Mucosa of rectum (tissue), 2 donors: ENCODE results near the gene FXR2.

Experiments
- H3K27ac ChIP-seq, 2 donors: one replicate each; pipeline ENCODE4 v1.7.0; 2013; ENCODE audit warnings: inconsistent platforms in 2 of 2, low read depth in 2 of 2, low read length in 2 of 2
- H3K27me3 ChIP-seq, 2 donors: one replicate each; pipeline ENCODE4 v1.7.0; 2013; ENCODE audit warnings: low read length in 2 of 2; ENCODE audit not compliant: control insufficient read depth in 2 of 2, insufficient read depth in 2 of 2
- H3K36me3 ChIP-seq, 2 donors: one replicate each; pipeline ENCODE4 v1.7.0; 2013; ENCODE audit warnings: low read length in 2 of 2; ENCODE audit not compliant: control insufficient read depth in 2 of 2, insufficient read depth in 2 of 2
- H3K4me1 ChIP-seq, 2 donors: one replicate each; pipeline ENCODE4 v1.7.0; 2013; ENCODE audit warnings: low read length in 2 of 2, mild to moderate bottlenecking in 1 of 2; ENCODE audit not compliant: control insufficient read depth in 2 of 2, insufficient read depth in 2 of 2
- H3K4me3 ChIP-seq, 2 donors: one replicate each; pipeline ENCODE4 v1.7.0; 2013; ENCODE audit warnings: low read length in 2 of 2
- H3K9ac ChIP-seq, 2 donors: one replicate each; pipeline ENCODE4 v1.7.0; 2013; ENCODE audit warnings: low read length in 2 of 2, low read depth in 1 of 2, mild to moderate bottlenecking in 1 of 2
- H3K9me3 ChIP-seq, 2 donors: one replicate each; pipeline ENCODE4 v1.7.0; 2013; ENCODE audit warnings: low read length in 2 of 2; ENCODE audit not compliant: control insufficient read depth in 2 of 2
- donor health status: healthy.
- donor health status: Normal muscosa, but diverticular disease.

Gene FXR2

DNA sequence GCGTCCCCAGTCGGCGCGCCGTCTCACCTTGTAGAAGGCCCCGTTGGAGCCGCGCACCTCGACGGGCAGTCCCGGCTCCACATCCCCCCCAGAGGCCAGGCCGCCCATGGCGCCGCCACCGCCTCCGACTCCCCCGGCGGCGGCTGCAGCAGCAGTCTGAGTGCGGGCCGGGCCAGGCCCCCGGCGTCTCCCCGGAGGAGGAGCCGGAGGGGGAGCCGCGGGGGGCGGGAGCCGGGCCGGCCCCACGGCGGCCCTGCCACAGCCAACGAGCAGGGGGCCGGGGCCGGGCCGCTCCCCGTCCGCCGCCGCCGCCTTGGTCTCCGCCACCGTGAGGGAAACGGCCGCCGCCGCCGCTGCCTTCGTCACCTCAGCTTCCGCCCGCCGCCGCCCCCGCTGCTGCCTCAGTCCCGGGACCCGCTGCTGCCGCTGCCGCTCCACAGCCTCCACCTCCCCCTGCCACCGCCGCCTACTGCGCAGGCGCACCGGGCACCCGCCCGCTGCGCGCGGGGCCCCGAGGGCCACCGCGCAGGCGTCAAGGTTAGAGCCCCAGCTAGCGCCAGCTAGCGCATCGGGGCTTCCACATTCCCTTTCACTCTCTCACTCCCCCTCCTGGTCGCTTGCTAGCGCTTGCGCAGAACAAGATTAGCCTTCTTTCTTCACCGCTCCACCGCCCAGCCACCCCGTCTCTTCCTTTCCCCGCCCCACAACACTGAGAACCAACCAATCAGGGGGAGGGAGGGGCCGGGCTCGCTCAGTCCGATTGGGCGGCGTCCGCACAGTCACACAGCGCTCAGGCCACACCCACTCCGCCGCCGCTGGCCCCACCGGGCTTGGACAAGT is at the start of gene FXR2:
Gene FXR2, minus strand, starts transcription at position 473 of the 840 bp plus-strand sequence. Its CDS starts 365 bp downstream, at position 108.
- peaks cover 0 to 2% of the 10 kb centered on the region in 2 donors for H3K36me3 ChIP-seq
- H3K4me1 ChIP-seq = peaks cover 16 to 17% of the 10 kb centered on the region in 2 donors
- peak within 1 kb of the TSS; percentile 80 to 93 for H3K9ac ChIP-seq
- H3K27me3 ChIP-seq = no peaks in the 10 kb centered on the region
- no peaks in the 10 kb centered on the region for H3K9me3 ChIP-seq
- peak within 1 kb of the TSS; percentile 81 to 90 for H3K4me3 ChIP-seq
- H3K27ac ChIP-seq = peak within 1 kb of the TSS; percentile 85 to 90

DNA sequence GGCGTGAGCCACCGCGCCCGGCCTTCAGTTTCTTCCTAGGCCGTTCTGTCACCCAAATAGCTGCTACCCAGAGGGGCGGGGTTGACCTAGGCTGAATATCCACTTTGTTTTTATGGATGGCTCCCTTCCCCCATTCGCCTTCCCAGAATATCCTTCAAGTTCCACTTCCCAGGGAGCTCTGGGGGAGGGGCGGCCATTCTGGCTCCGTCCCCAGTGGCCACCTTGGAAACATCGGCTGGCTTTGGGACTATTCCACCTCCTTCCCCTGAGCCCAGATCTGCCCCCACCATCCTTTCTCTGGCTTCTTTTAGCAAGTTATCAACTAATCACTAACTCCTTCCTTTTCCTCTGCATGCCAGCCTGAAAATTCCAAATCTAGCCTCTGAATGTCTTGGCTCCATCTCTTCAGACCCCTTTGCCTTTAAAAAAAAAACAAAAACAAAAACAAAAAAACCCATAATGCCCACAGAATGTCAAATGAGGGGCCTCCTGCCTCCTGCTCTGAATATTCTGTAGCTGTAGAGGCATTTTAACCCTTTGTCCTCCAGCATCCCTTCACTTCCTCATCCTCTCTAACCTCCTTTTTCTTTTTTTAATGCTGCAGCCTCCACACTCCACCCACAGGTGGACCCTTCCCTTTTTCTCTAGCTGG is 42.4 kb upstream of the FXR2 start:
- Histone ChIP-seq H3K4me1 (no peaks in the 10 kb centered on the region), H3K9ac (no peak overlapping the region), H3K4me3 (no peak overlapping the region), H3K36me3 (no peaks in the 10 kb centered on the region), H3K9me3 (no peaks in the 10 kb centered on the region), H3K27ac (no peak overlapping the region), H3K27me3 (peaks cover 5 to 7% of the 10 kb centered on the region in 2 donors)

DNA sequence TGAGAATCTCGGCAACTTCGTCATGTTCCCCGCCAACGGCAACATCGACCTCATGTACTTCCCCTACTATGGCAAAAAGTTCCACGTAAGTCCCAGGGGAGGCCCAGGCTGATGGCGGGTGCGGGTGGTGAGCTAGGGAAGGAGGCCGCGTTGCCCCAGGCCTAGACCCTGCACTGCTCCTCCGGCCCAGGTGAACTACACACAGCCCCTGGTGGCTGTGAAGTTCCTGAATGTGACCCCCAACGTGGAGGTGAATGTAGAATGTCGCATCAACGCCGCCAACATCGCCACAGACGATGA is 40.8 kb upstream of the FXR2 start:
- H3K9ac ChIP-seq = no peak overlapping the region
- H3K9me3 ChIP-seq = no peaks in the 10 kb centered on the region
- H3K4me1 ChIP-seq = peaks cover under 1 to 7% of the 10 kb centered on the region in 2 donors
- H3K27ac ChIP-seq = no peak overlapping the region
- no peaks in the 10 kb centered on the region for H3K36me3 ChIP-seq
- H3K4me3 ChIP-seq = no peak overlapping the region
- peaks cover 11 to 16% of the 10 kb centered on the region in 2 donors for H3K27me3 ChIP-seq

DNA sequence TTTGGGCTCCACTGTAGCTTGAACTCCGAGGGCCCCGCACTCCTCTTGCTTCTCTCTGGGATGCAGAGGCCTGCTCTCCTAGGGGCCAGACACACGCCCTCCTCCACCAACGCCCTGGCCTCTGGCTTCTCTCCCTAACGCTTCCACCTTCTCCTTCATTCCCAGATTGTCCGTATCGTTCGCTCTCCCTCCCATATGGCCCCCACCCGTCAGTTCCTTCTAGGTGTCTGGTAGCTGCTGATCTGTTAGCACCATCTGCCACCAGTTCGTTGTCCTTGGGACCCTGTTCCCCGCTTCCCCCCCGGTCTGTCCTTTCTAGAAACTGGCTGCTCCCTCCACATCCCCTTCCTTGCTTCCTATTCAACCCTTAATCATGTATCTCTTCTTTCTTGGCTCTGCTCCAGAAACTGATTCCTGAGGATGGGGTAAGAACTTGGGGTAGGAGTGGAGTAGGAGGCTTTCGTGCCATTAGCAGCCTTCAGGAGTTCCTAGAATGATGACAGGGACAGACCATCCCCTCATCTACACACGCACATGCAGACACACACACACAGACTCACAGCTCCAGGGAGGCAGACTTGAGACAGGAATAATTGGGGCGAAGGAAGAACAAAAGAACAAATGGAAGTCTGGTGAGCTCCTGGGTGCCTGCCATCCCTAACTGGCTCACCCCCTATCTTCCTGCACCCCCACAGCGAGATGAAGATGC is 40.3 kb upstream of the FXR2 start:
- Histone ChIP-seq H3K27ac (no peak overlapping the region), H3K36me3 (no peaks in the 10 kb centered on the region), H3K4me3 (no peak overlapping the region), H3K9me3 (no peaks in the 10 kb centered on the region), H3K4me1 (peaks cover 5 to 12% of the 10 kb centered on the region in 2 donors), H3K9ac (no peak overlapping the region), H3K27me3 (peaks cover 14 to 21% of the 10 kb centered on the region in 2 donors)

DNA sequence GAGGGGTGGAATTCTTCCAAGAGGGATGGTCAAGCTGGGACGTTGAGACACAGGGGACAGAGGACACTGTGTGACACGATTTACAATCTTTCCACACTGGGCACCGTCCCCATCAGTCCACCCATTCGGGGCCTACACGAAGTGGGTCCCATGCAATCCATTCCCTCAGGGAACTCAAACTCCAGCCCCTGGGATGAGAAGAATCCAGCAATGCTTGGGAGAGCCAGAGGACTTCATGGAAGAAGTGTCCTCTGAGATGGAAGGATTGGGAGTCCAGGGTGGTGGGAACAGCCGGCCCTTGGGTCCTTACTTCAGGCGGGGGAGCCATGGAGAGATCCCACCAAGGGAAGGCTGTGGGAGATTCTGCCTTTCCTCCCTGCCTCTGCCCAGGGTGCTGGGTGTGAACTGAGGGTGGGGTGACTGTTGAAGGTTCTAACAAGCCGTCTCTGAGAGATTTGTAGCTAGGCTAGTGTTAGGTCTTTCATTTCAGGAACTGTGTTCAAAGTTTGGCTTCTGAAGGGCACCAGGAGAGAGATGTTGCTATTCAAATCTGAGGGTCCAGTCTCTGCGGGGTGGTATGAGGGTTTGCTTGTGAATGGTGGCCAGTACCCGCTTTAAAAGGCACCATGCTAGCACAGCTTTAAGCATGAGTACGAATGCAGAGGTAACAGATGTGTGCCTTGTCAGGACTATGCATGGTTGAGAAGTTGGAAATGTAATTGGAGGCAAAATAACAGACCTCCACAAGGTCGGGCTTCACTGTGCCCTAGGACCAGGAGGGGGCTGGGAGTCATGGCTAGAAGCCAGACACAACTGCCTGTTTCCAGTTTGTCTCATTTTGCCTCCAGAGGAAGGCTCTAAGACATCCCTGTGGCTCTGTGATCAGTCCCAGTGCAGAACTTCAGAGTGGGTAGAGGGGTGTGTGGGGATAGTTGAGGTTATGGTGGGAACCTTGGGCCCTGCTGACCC is 38.0 kb upstream of the FXR2 start:
- Histone ChIP-seq H3K4me1 (peaks cover 6 to 13% of the 10 kb centered on the region in 2 donors), H3K4me3 (no peak overlapping the region), H3K27ac (no peak overlapping the region), H3K27me3 (peaks cover 18 to 29% of the 10 kb centered on the region in 2 donors), H3K36me3 (no peaks in the 10 kb centered on the region), H3K9me3 (no peaks in the 10 kb centered on the region), H3K9ac (no peak overlapping the region)

DNA sequence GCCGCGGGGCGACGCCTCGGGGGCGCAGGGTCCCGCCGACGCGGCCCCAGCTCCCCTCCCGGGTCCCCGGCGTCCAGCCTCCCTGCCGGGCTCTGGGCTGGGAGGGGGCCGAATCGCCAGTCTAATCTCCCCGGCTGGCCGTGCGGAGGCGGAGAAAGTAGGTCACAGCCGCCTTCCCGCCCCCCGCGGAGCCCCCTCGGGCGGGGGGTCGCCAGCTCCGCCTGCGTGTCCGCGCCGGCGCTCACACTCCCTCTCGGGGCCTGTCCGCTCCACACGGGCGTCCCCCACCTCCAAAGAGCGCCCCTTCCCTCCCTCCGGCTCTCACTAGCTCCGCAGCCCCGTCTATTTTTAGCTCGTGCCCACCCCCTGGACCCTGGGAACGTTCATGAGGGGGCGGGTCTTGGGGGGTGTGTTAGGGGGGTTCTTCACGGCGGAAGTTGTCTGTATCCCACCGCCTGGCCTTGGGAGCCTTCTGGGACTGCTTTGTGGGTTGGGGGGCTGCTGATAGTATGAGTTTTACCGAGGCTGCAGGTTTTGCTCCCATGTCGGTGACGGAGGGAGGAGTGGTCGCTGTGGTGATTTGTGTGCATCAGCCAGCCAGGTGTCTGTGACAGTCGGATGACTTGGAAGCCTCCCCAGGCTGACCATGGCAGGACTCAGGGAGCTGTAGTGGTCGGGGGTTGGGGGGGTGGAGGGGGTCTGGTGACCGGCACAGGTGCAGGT is 37.1 kb upstream of the FXR2 start:
- H3K27me3 ChIP-seq = peaks cover 18 to 29% of the 10 kb centered on the region in 2 donors
- no peak overlapping the region for H3K9ac ChIP-seq
- peak overlapping the region; percentile 17 to 26 for H3K4me3 ChIP-seq
- no peak overlapping the region for H3K27ac ChIP-seq
- peaks cover 6 to 13% of the 10 kb centered on the region in 2 donors for H3K4me1 ChIP-seq
- H3K9me3 ChIP-seq = no peaks in the 10 kb centered on the region
- no peaks in the 10 kb centered on the region for H3K36me3 ChIP-seq

DNA sequence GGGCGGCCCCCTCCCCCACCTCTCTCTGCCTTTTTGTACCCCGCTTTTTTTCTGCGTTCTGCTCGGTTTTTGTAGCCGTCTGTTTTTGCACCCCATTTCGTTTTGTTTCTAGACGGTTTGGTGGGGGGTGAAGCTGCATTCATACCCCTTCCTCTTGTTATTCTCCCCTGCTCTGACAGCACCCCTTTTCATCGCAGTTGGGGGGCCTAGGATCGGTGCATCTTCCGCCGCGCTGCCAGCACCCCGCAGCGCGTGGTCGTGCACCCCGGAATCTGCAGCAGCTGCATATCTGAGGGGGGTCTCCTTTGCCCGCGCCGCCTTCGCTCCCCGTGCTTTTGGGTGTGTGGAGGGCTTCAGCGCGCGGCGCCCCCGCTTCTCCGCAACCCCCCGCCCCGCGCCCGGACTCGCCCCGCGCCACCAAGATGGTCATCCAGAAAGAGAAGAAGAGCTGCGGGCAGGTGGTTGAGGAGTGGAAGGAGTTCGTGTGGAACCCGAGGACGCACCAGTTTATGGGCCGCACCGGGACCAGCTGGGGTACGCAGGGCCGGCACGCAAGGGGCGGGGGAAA is 36.5 kb upstream of the FXR2 start:
- Histone ChIP-seq H3K27ac (no peak overlapping the region), H3K27me3 (peaks cover 18 to 29% of the 10 kb centered on the region in 2 donors), H3K36me3 (no peaks in the 10 kb centered on the region), H3K9me3 (no peaks in the 10 kb centered on the region), H3K9ac (no peak overlapping the region), H3K4me3 (peak overlapping the region; percentile 17 to 32), H3K4me1 (peaks cover 6 to 13% of the 10 kb centered on the region in 2 donors)

DNA sequence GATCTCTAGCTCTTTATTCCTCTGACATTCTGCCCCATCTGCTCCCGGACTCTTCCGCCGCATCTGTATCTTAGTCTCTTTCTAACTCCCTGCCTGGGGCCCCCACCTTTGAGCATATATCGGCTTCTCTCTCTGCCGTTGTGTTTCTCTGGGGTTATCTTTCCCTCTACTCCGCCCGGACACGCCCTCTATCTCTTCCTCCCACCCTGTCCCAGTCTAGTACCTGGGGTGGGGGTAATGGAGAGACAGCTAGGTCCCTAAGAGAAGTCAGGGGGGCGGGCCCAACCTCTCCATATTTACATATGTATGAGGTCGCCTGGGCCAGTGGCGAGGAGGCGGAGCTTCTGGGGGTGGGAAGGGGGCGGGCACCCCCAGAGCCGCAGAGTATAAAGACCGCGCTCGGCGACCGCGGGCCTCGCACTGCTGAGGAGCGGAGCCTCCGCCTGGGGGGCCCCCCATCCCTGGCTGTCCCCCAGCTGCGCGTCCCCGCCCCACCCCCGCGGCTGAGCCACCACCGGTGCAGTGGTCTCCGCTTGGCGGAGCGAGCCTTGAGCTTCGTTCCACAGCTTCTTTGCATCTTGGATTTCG is 35.9 kb upstream of the FXR2 start, which contains the start of gene ATP1B2:
Gene ATP1B2, plus strand, starts transcription at position 418 of the 588 bp plus-strand sequence. CDS start 593 bp downstream, outside the sequence.
- no peaks in the 10 kb centered on the region for H3K36me3 ChIP-seq
- no peak within 1 kb of the TSS for H3K9ac ChIP-seq
- H3K27me3 ChIP-seq = peaks cover 18 to 29% of the 10 kb centered on the region in 2 donors
- H3K4me1 ChIP-seq = peaks cover 6 to 13% of the 10 kb centered on the region in 2 donors
- no peak within 1 kb of the TSS for H3K27ac ChIP-seq
- no peaks in the 10 kb centered on the region for H3K9me3 ChIP-seq
- H3K4me3 ChIP-seq = peak within 1 kb of the TSS; percentile 45 to 59
